ELR (cell line): ENCODE results near the gene EPHA2.
"Not testable (repeated sequence)": the region's sequence is repeated elsewhere in the genome, so short reads cannot be mapped to it uniquely, and the experiment has no call there.

ENCODE experiments used
- DNase-seq: peaks from one replicate; pipeline ENCODE4 v3.0.0-alpha.2; 2015; ENCODE audit warnings: low read depth

The EPHA2 gene

GRCh38 chr1:16183765-16184556 is 28.1 kb upstream of the EPHA2 start:
- DNase-seq, result no peak

- peak; percentile 69 for DNase-seq
These were observed 27.3 kb upstream of the EPHA2 start for GRCh38 chr1:16183179-16183578.

DNA sequence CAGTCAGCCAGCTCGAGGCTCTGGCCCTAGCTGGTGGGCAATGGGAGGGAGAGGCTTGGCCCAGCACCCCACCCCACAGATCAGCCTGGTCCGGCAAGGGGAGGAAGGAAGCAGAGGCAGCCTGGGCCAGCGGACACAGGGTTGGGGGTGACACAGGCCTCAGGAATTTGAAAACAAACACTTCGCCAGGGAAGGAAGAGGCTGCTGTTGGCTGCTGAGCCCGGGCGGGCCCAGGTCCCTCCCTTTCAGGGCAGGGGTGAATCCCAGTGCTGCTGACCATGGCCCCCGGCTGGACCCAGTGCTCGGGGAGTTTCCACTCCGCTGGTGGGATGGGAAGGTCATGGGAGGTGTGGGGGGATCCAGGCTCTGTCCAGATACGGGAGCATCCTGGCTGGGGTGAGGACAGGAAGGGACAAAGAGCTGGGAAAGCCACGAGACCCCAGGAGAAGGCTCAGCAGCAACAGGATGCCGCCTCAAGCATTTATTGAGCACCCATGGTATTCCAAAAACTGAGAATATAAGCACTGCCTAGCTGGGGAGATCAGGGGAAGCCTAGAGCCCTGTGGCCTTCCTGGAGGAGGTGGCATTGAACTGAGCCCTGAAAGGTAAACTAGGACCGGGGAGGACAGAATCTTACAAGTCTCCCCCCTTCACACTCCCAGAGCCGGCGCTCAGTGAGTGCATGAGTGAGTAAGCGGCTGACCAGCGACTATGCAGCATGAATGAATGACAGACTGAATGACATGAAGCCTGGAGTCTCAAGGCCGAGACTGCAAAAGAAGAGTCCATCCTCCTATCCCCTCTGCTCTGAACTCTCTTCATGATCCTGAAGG is 26.2 kb upstream of the EPHA2 start:
- peak; percentile 95 for DNase-seq

- peak; percentile 68 for DNase-seq
These were observed 24.5 kb upstream of the EPHA2 start for GRCh38 chr1:16180291-16180824.

DNA sequence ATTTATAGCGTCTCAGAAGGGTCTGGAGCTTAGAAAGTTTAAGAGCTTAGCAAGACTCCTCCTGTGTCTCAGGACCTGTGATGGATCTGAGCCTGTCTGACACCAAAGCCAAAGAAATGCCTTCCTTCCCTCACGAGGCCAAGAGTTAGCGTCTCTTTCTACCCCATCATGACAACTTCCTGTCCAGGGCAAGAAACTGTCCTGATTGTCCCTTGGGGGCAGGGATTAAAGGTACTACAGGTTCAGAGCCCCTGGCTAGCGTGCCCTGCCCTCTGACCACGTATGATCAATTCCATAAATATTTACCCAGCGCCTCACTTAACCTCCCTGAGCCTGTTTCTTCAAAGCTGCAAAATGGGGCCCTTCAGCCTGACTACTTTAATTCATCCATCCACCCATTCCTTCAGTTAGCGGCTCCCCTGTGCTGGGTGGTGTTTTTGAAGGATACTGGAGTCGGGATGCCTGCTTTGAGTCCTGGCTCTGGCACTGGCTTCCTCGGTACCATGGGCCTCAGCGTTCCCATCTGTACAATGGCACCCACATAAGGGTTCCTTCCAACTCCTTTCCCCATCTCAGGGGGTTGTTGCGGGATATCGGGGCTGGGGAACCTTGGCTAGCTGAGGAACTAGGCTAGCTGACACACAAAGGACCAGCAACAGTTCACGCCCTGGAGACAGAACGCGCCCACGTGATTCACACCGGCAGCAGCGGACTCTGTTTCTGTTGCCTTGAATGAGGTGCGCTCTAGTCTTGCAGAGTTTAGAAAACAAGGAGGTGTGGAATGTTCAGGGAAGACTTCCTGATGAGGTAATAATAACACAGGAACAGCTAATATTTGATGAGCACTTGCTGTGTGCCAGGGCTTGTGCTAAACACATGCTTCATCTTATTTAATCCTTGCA is 23.0 kb upstream of the EPHA2 start:
- peak; percentile 64 for DNase-seq

GRCh38 chr1:16177306-16177705 is 21.4 kb upstream of the EPHA2 start:
- no peak for DNase-seq

DNA sequence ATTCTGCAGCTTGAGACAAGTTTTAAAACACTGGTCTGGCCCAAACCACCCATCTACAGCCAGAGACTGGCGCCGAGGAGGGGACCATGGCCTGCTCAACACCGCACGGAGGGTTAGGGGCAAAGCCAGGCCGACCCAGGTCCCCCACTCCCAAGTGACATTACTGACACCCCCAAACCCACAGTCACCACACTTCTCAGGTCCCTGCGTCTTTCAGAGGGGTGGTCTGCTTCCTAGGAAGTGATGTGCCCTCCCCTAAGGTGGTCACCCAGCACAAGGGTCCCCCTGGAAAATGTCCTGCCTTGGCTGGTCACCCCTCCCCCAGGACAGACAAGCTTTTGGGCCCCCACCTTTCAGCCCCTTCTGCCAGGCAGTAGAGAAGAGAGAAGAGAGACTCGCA is 20.8 kb upstream of the EPHA2 start:
- no peak for DNase-seq

DNA sequence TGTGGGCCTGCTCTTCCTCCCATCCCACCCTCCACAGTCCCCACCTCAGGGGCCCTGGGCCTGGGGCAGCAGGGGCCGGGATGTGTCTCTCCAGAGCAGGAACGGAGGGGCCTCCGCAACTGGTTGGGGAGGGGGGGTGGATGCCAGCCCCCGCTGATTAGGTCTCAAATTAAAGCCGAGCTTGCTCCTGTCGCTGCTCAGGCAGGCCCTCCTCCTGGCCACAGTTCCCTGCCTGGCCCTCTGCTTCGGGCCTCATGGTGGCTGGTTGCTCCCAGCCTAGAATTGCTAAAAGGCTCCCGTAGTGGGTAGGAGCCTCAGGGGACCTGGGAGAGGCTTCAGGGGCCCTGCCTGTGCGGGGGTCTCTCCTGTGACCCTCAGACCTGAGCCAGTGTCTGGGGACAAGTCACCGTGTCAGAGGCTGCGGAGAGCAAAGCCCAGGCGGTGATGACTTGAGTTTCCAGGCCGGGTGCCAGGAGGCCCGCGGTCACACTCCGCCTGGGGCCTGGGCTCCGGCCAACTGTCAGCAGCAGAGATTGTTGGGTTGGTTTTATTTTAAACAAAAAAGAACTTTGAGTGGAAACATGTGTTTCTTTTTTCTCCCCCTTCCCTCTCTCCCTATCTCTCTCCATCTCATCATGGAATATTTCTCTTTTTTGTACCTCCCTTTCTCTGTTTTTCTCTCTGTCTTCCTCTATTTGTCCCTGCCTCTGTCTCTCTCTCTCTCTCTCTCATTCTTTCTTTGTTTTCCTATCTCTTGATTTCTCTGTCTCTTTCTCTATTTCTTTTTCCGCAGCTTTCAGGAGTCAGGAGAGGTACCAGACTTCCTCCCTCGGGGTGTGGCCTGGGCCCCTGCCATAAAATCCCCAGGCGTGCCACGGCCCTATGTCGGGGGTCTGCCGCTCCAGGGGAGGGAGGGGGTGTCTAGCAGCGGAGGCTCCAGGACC is 20.0 kb upstream of the EPHA2 start:
- peak; percentile 91 for DNase-seq

- DNase-seq, result no peak
These were observed 19.2 kb upstream of the EPHA2 start for GRCh38 chr1:16174886-16175598.

- peak; percentile 32 for DNase-seq
These were observed 18.5 kb upstream of the EPHA2 start for GRCh38 chr1:16174261-16174868.

- peak; percentile 92 for DNase-seq
These were observed 17.8 kb upstream of the EPHA2 start for GRCh38 chr1:16173447-16174260.

- DNase-seq, result peak; percentile 76
These were observed 17.1 kb upstream of the EPHA2 start for GRCh38 chr1:16172964-16173446.

DNA sequence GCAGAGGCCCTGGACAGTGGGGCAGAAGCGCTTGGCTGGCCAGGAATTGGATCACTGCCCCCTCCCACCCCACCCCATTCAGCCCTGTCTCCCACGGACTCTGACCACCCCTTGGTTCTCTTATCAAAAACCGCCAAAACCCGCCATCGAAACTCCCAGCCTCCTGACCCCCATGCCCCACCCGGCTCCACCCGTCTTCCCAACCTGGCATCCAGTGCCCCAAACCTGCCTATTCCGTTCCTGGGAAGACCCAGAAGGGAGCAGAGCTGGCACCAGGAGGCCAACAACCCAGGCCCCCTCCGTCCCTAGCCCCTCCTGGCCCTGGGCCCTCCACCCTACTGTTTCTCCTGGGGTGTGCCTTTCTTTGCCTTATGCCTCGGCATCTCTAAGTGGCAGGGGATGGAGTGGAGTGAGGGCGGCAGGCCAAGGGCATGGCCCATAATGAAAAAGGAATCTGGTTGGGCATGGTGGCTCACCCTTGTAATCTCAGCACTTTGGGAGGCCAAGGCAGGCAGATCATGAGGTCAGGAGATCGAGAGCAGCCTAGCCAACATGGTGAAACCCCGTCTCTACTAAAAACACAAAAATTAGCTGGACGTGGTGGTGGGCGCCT is 16.5 kb upstream of the EPHA2 start:
- DNase-seq, result no peak

- no peak for DNase-seq
These were observed 15.7 kb upstream of the EPHA2 start for GRCh38 chr1:16171314-16172151.

DNA sequence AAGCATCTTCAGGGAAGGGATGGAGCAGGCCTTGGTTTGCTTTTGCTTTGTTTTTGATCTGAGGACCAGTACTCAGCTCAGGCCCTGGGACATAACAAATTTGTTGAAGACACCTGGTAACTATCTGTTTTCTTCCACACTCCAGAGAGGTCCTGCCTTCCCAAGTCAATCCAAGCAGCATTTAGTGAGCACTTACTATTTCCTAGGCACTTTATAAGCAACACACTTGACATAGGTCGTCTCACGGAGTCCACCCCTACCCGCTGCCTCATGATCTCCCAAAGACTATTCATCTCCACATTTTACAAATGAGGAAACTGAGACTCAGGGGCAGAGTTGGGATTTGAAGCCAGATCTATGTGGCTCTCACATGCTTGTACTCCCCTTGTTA is 14.4 kb upstream of the EPHA2 start:
- no peak for DNase-seq

DNA sequence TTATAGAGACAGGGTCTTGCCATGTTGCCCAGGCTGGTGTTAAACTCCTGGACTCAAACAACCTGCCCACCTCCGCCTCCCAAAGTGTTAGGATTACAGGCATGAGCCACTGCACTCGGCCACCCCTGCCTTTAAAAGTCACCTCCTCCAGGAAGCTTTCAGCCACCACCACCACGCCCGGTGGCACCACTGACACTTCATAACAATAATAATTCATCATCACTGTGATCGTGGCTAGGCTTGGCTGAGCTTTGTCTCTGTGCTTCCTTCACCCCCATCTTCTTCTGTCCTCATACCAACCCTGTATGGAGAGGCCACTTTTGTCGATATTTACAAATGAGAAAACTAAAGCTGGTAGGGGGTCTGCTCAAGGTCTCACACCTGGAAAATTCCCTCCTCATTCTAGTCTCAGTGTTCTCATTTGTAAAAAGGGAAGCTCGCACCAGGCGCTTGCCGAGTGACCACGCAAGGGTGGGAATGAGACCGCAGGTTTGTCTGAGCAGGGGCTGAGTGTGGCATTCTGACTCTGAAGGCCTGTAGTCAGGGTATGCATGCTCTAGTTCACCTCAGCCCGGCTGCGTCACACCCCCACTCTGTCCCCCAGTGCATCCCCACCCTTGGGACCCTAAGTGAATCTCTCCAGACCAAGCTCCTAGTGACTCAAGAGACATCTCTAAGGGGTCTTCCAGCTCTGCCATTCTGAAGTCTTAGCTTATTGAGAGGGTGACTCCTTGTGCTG is 12.9 kb upstream of the EPHA2 start:
- DNase-seq, result no peak

- DNase-seq, result not testable (repeated sequence)
These were observed 12.3 kb upstream of the EPHA2 start for GRCh38 chr1:16168144-16168495.
